H1 (cell line): Measurements from ENCODE around the gene WDR37.

ENCODE experiments used
- CBX5 ChIP-seq: fragments of 300-800, 300-1000 bp; sonication (generic); IDR thresholded peaks from 2 replicates; pipeline ENCODE4 v1.7.1; 2016; ENCODE audit warnings: antibody characterized with exemption, low read length, low read depth
- POLR2A ChIP-seq, 2 experiments: IDR thresholded peaks; 1 replicate in 1 of 2; 2 replicates in 1 of 2; pipeline ENCODE4 v1.6.1; 2011; ENCODE audit warnings: low read depth in 2 of 2, low read length in 2 of 2, mild to moderate bottlenecking in 2 of 2; ENCODE audit errors: control extremely low read depth in 1 of 2
- POLR2AphosphoS5 ChIP-seq: IDR thresholded peaks from 2 replicates; pipeline ENCODE4 v1.6.1; 2011; ENCODE audit warnings: low read depth, low read length
- RBBP5 ChIP-seq: IDR thresholded peaks from 2 replicates; pipeline ENCODE4 v1.7.1; 2012; ENCODE audit warnings: low read depth, mild to moderate bottlenecking, inconsistent platforms, low read length, moderate library complexity, borderline replicate concordance
- SIRT6 ChIP-seq: IDR thresholded peaks from one replicate; pipeline ENCODE4 v1.7.1; 2012; ENCODE audit warnings: low read length, inconsistent platforms
- TBP ChIP-seq: IDR thresholded peaks from 2 replicates; pipeline ENCODE4 v1.6.1; 2011; ENCODE audit warnings: low read depth, low read length, improper control_type of control experiment
- TCF12 ChIP-seq: IDR thresholded peaks from 2 replicates; pipeline ENCODE4 v1.6.1; 2011; ENCODE audit warnings: low read depth, mild to moderate bottlenecking, low read length
- TF ChIP-seq, protein P1 (sequence below), 3 experiments: IDR thresholded peaks; 1 replicate in 2 of 3; 2 replicates in 1 of 3; pipeline versions ENCODE4 v1.5.1 to v1.6.1; 2011; ENCODE audit warnings: low read length in 3 of 3, mild to moderate bottlenecking in 3 of 3, inconsistent platforms in 2 of 3, low read depth in 1 of 3, moderate library complexity in 1 of 3; ENCODE audit not compliant: insufficient read depth in 1 of 3; ENCODE audit errors: control extremely low read depth in 1 of 3
- TF ChIP-seq, protein P2 (sequence below): IDR thresholded peaks from 2 replicates; pipeline ENCODE4 v1.6.1; 2011; ENCODE audit warnings: low read depth, mild to moderate bottlenecking, low read length; ENCODE audit not compliant: insufficient read depth
- TF ChIP-seq, protein P3 (sequence below): IDR thresholded peaks from 2 replicates; pipeline ENCODE4 v1.6.1; 2012; ENCODE audit warnings: inconsistent platforms

GRCh38 chr10:1050554-1050953 lies 5.6 kb upstream of the WDR37 start:
- peak; percentile 39; the same call in 1 of the 2 replicates for TF ChIP-seq POLR2AphosphoS5
- TF ChIP-seq, protein P1, sequence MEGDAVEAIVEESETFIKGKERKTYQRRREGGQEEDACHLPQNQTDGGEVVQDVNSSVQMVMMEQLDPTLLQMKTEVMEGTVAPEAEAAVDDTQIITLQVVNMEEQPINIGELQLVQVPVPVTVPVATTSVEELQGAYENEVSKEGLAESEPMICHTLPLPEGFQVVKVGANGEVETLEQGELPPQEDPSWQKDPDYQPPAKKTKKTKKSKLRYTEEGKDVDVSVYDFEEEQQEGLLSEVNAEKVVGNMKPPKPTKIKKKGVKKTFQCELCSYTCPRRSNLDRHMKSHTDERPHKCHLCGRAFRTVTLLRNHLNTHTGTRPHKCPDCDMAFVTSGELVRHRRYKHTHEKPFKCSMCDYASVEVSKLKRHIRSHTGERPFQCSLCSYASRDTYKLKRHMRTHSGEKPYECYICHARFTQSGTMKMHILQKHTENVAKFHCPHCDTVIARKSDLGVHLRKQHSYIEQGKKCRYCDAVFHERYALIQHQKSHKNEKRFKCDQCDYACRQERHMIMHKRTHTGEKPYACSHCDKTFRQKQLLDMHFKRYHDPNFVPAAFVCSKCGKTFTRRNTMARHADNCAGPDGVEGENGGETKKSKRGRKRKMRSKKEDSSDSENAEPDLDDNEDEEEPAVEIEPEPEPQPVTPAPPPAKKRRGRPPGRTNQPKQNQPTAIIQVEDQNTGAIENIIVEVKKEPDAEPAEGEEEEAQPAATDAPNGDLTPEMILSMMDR (IDR thresholded peaks at IDR 0.05; ENCODE audit: control extremely low read depth in 1 of 3, insufficient read depth in 1 of 3, low read depth in 1 of 3, low read length in 3 of 3) = peak in 2 of 3 experiments; percentile 17 to 26; a peak in 2 of 4 replicates
- TF ChIP-seq, protein P2, sequence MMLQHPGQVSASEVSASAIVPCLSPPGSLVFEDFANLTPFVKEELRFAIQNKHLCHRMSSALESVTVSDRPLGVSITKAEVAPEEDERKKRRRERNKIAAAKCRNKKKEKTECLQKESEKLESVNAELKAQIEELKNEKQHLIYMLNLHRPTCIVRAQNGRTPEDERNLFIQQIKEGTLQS = no peak
- no peak for TF ChIP-seq TBP
- TF ChIP-seq TCF12 = no peak
- TF ChIP-seq CBX5 = no peak
- TF ChIP-seq SIRT6 = no peak
- TF ChIP-seq, protein P3, sequence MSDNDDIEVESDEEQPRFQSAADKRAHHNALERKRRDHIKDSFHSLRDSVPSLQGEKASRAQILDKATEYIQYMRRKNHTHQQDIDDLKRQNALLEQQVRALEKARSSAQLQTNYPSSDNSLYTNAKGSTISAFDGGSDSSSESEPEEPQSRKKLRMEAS = no peak
- TF ChIP-seq RBBP5 = no peak
- no peak for TF ChIP-seq POLR2A (IDR thresholded peaks at IDR 0.05; ENCODE audit: control extremely low read depth in 1 of 2, low read depth in 2 of 2, low read length in 2 of 2)
